CD14-positive monocyte (primary cell): ENCODE results near the gene TMEM45A. TPM values are rescaled to one million over a fixed set of nuclear protein-coding genes. Genes with fewer than 3 reads are reported as not detected.

Experiments
- DNase-seq, 3 donors: peaks; one replicate each; pipeline ENCODE4 v3.0.0-alpha.2; 2011 to 2022
- H2AFZ ChIP-seq: 2 replicates; pipeline ENCODE4 v1.6.0; 2012; ENCODE audit warnings: mild to moderate bottlenecking, low read depth, low read length, inconsistent platforms; ENCODE audit not compliant: insufficient read depth, poor library complexity, severe bottlenecking
- H3K27ac ChIP-seq, 2 donors: 1 replicate in 1 of 2; 2 replicates in 1 of 2; pipeline ENCODE4 v1.5.1; 2012 to 2013; ENCODE audit warnings: low read length in 2 of 2, control low read depth in 1 of 2, inconsistent platforms in 1 of 2, low read depth in 1 of 2, mild to moderate bottlenecking in 1 of 2
- H3K27me3 ChIP-seq, 2 donors: one replicate each; pipeline versions ENCODE4 v1.6.0 to v1.6.1; 2011 to 2013; ENCODE audit warnings: low read length in 2 of 2; ENCODE audit not compliant: control insufficient read depth in 2 of 2, insufficient read depth in 2 of 2
- H3K36me3 ChIP-seq, 2 donors: replicated peaks in 1 of 2; 1 replicate in 1 of 2; 2 replicates in 1 of 2; pipeline versions ENCODE4 v1.5.1 to v1.6.1; 2012 to 2013; ENCODE audit warnings: low read length in 2 of 2, control low read depth in 1 of 2, inconsistent platforms in 1 of 2, mild to moderate bottlenecking in 1 of 2; ENCODE audit not compliant: insufficient read depth in 2 of 2, control insufficient read depth in 1 of 2
- H3K4me1 ChIP-seq, 2 donors: 1 replicate in 1 of 2; 2 replicates in 1 of 2; pipeline versions ENCODE4 v1.5.1 to v1.6.1; 2012 to 2013; ENCODE audit warnings: low read length in 2 of 2, control low read depth in 1 of 2, inconsistent platforms in 1 of 2, mild to moderate bottlenecking in 1 of 2, moderate library complexity in 1 of 2; ENCODE audit not compliant: insufficient read depth in 2 of 2, control insufficient read depth in 1 of 2
- H3K4me2 ChIP-seq: replicated peaks from 2 replicates; pipeline ENCODE3; 2012; ENCODE audit warnings: low read length, moderate library complexity, mild to moderate bottlenecking; ENCODE audit not compliant: poor library complexity, severe bottlenecking; ENCODE audit errors: extremely low read depth
- H3K4me3 ChIP-seq, 3 experiments: fragments of 200-600 bp in 1 of 3; sonication (generic) in 1 of 3; replicated peaks in 1 of 3; 1 replicate in 2 of 3; 2 replicates in 1 of 3; pipeline ENCODE4 v1.5.1; 2011 to 2013; ENCODE audit warnings: low read length in 3 of 3, mild to moderate bottlenecking in 3 of 3, control low read depth in 2 of 3, low read depth in 2 of 3, inconsistent platforms in 1 of 3, moderate library complexity in 1 of 3
- H3K79me2 ChIP-seq: 2 replicates; pipeline ENCODE4 v1.6.0; 2012; ENCODE audit warnings: mild to moderate bottlenecking, control low read depth, inconsistent platforms, low read length, moderate library complexity; ENCODE audit not compliant: insufficient read depth
- H3K9ac ChIP-seq: 2 replicates; pipeline ENCODE4 v1.6.0; 2017; ENCODE audit warnings: low read length, mild to moderate bottlenecking; ENCODE audit not compliant: insufficient read depth, poor library complexity, severe bottlenecking
- H3K9me3 ChIP-seq, 2 donors: replicated peaks in 1 of 2; 1 replicate in 1 of 2; 2 replicates in 1 of 2; pipeline versions ENCODE4 v1.5.1 to v1.6.1; 2012 to 2013; ENCODE audit warnings: low read length in 2 of 2, control low read depth in 1 of 2; ENCODE audit not compliant: control insufficient read depth in 1 of 2, insufficient read depth in 1 of 2
- H4K20me1 ChIP-seq: 2 replicates; pipeline ENCODE4 v1.6.0; 2012; ENCODE audit warnings: mild to moderate bottlenecking, low read length, control low read depth, moderate library complexity; ENCODE audit not compliant: insufficient read depth
- H3K27ac Mint-ChIP-seq, 7 donors: one replicate each; pipeline ENCODE4 v1.8.0; 2020; ENCODE audit warnings: mild to moderate bottlenecking in 7 of 7, mixed read lengths in 7 of 7, moderate library complexity in 6 of 7, inconsistent platforms in 2 of 7
- H3K27me3 Mint-ChIP-seq, 3 donors: one replicate each; pipeline ENCODE4 v1.8.0; 2021 to 2022; ENCODE audit warnings: low read depth in 3 of 3, mild to moderate bottlenecking in 3 of 3, mixed read lengths in 3 of 3, moderate library complexity in 3 of 3, inconsistent platforms in 1 of 3
- H3K36me3 Mint-ChIP-seq, 2 donors: one replicate each; pipeline ENCODE4 v1.8.0; 2020; ENCODE audit warnings: mixed read lengths in 2 of 2, inconsistent platforms in 1 of 2, mild to moderate bottlenecking in 1 of 2
- H3K4me1 Mint-ChIP-seq: one replicate; pipeline ENCODE4 v1.8.0; 2020; ENCODE audit warnings: mild to moderate bottlenecking, mixed read lengths
- H3K4me3 Mint-ChIP-seq, 2 donors: one replicate each; pipeline ENCODE4 v1.8.0; 2020; ENCODE audit warnings: mild to moderate bottlenecking in 2 of 2, mixed read lengths in 2 of 2, moderate library complexity in 1 of 2
- H3K9me3 Mint-ChIP-seq, 7 donors: one replicate each; pipeline ENCODE4 v1.8.0; 2020 to 2022; ENCODE audit warnings: mixed read lengths in 7 of 7, mild to moderate bottlenecking in 6 of 7, moderate library complexity in 6 of 7, inconsistent platforms in 2 of 7
- CTCF ChIP-seq: fragments of 200-600 bp; IDR thresholded peaks from one replicate; pipeline ENCODE4 v1.8.0; 2022; ENCODE audit warnings: antibody characterized with exemption, mild to moderate bottlenecking
- WGBS: methylation state at CpG from one replicate; pipeline ENCODE4 v1.1.5; 2013; ENCODE audit warnings: missing lambda C conversion rate; ENCODE audit not compliant: insufficient coverage; 5-methylcytosine and 5-hydroxymethylcytosine counted together
- intact Hi-C, 2 donors: fragments of 100-400 bp; cut with micrococcal nuclease; formaldehyde crosslinking; loops; one replicate each; pipeline versions ENCODE4 v1.15.0 to v1.15.1; 2023
- polyA plus RNA-seq, 3 donors: library from polyadenylated mRNA; depleted of rRNA in 1 of 3; unstranded in 2 of 3; stranded (reverse) in 1 of 3; fragments of 300-500 nt in 2 of 3; fragments of >200 nt in 1 of 3; fragmentation: Illumina TruSeq in 2 of 3; gene quantifications; 1 replicate in 2 of 3; 2 replicates in 1 of 3; pipeline ENCODE4 v1.2.3, GENCODE V29; 2012 to 2021

The TMEM45A gene
- polyA plus RNA-seq, 3 donors, result 0.03 to 1.5 (median 0.97) TPM

GRCh38 chr3:100522125-100522524, 29.7 kb downstream of the TMEM45A start:
- Mint-ChIP-seq H3K36me3 (peaks cover 0 to 6% of the 10 kb centered on the region in 2 donors), H3K27me3 (peaks cover 0 to 5% (median 2%) of the 10 kb centered on the region in 3 donors), H3K4me3 (peak overlapping the region in 1 of 2 donors; percentile 68), H3K4me1 (peaks cover 78% of the 10 kb centered on the region), H3K27ac (peak overlapping the region; percentile 84 to 98 (median 94)), H3K9me3 (no peaks in the 10 kb centered on the region)
- no peak for DNase-seq
- Histone ChIP-seq H3K79me2 (no peaks in the 10 kb centered on the region), H3K9me3 (no peaks in the 10 kb centered on the region), H3K27ac (peak overlapping the region in 1 of 2 donors; percentile 81), H3K27me3 (no peaks in the 10 kb centered on the region), H3K36me3 (no peaks in the 10 kb centered on the region), H4K20me1 (no peaks in the 10 kb centered on the region), H3K4me2 (peak overlapping the region; percentile 51), H2AFZ (peak overlapping the region; percentile 4), H3K4me3 (no peak overlapping the region), H3K9ac (peak overlapping the region; percentile 15), H3K4me1 (peaks cover 35 to 62% of the 10 kb centered on the region in 2 donors)
- no peak for TF ChIP-seq CTCF
- no CpG with 5 or more reads among the region's 3 CpGs for WGBS
- intact Hi-C loops, result no loop called here

GRCh38 chr3:100523050-100523760, 30.8 kb downstream of the TMEM45A start:
- no peak overlapping the region for H3K4me2 ChIP-seq
- Mint-ChIP-seq H3K4me3 (no peak overlapping the region), H3K27me3 (peaks cover 0 to 5% (median 3%) of the 10 kb centered on the region in 3 donors), H3K27ac (peak overlapping the region in 1 of 7 donors; percentile 94), H3K4me1 (peaks cover 77% of the 10 kb centered on the region), H3K9me3 (no peaks in the 10 kb centered on the region), H3K36me3 (peaks cover 0 to 6% of the 10 kb centered on the region in 2 donors)
- H3K4me3 ChIP-seq, result no peak overlapping the region
- no peaks in the 10 kb centered on the region for H3K9me3 ChIP-seq
- H3K79me2 ChIP-seq, result no peaks in the 10 kb centered on the region
- no peak overlapping the region for H2AFZ ChIP-seq
- DNase-seq, result no peak
- peak overlapping the region in 1 of 2 donors; percentile 81 for H3K27ac ChIP-seq
- TF ChIP-seq CTCF, result no peak
- H3K9ac ChIP-seq, result no peak overlapping the region
- WGBS, result 100% methylated on average over 2 of the region's 4 CpGs
- no peaks in the 10 kb centered on the region for H3K36me3 ChIP-seq
- no peaks in the 10 kb centered on the region for H4K20me1 ChIP-seq
- intact Hi-C loops, result no loop called here
- H3K27me3 ChIP-seq, result no peaks in the 10 kb centered on the region
- H3K4me1 ChIP-seq, result peaks cover 35 to 63% of the 10 kb centered on the region in 2 donors
